ENCODE measurements around the gene APLP2.
"Not testable (repeated sequence)": the region's sequence is repeated elsewhere in the genome, so short reads cannot be mapped to it uniquely, and the experiment has no call there.

Gene APLP2

GRCh38 chr11:130086669-130087068, 17.0 kb downstream of the APLP2 start:
- H3K4me3 ChIP-seq (replicated peaks; ENCODE audit: low read depth, low read length), result no peak overlapping the region
- TF ChIP-seq CTCF (IDR thresholded peaks at IDR 0.05; ENCODE audit: low read length, missing control alignments), result no peak
- DNase-seq (ENCODE audit: low read depth), result peak; percentile 24

GRCh38 chr11:130087294-130087926, 17.7 kb downstream of the APLP2 start:
- DNase-seq (ENCODE audit: low read depth), result peak; percentile 25
- no peak overlapping the region for H3K4me3 ChIP-seq (replicated peaks; ENCODE audit: low read depth, low read length)
- no peak for TF ChIP-seq CTCF (IDR thresholded peaks at IDR 0.05; ENCODE audit: low read length, missing control alignments)

GRCh38 chr11:130088217-130088616, 18.5 kb downstream of the APLP2 start:
- DNase-seq (ENCODE audit: low read depth), result no peak
- TF ChIP-seq CTCF (IDR thresholded peaks at IDR 0.05; ENCODE audit: low read length, missing control alignments), result no peak
- H3K4me3 ChIP-seq (replicated peaks; ENCODE audit: low read depth, low read length), result no peak overlapping the region

GRCh38 chr11:130088919-130089673, 19.4 kb downstream of the APLP2 start:
- no peak overlapping the region for H3K4me3 ChIP-seq (replicated peaks; ENCODE audit: low read depth, low read length)
- TF ChIP-seq CTCF (IDR thresholded peaks at IDR 0.05; ENCODE audit: low read length, missing control alignments), result peak; percentile 0
- DNase-seq (ENCODE audit: low read depth), result peak; percentile 19

- TF ChIP-seq CTCF (IDR thresholded peaks at IDR 0.05; ENCODE audit: low read length, missing control alignments), result no peak
These were observed 20.0 kb downstream of the APLP2 start for GRCh38 chr11:130089674-130090073.

GRCh38 chr11:130090517-130090916, 20.8 kb downstream of the APLP2 start:
- not testable (repeated sequence) for H3K4me3 ChIP-seq (replicated peaks; ENCODE audit: low read depth, low read length); DNase-seq (ENCODE audit: low read depth)

More at GRCh38 chr11:130089674-130090073, 20.0 kb downstream of the APLP2 start:
- peak; percentile 21 for DNase-seq (ENCODE audit: low read depth)
- H3K4me3 ChIP-seq (replicated peaks; ENCODE audit: low read depth, low read length), result no peak overlapping the region

GRCh38 chr11:130091169-130091568, 21.5 kb downstream of the APLP2 start:
- not testable (repeated sequence) for DNase-seq (ENCODE audit: low read depth); H3K4me3 ChIP-seq (replicated peaks; ENCODE audit: low read depth, low read length)

- no peak overlapping the region for H3K4me3 ChIP-seq (replicated peaks; ENCODE audit: low read depth, low read length)
- no peak for DNase-seq (ENCODE audit: low read depth)
- TF ChIP-seq CTCF (IDR thresholded peaks at IDR 0.05; ENCODE audit: low read length, missing control alignments), result no peak
These were observed 23.0 kb downstream of the APLP2 start for GRCh38 chr11:130092661-130093060.
